GM12878 (cell line): ENCODE measurements around the gene SPOCK1. TPM values are rescaled to one million over a fixed set of nuclear protein-coding genes. Genes with fewer than 3 reads are reported as not detected.

ENCODE experiments used
- ATAC-seq: fragments of 200-7000 bp; cut with Tn5 transposase; 3 replicates; pipeline ENCODE4 v1.9.1; 2020; ENCODE audit warnings: mild to moderate bottlenecking, moderate library complexity
- BruUV-seq: library from RNA; stranded (reverse); fragments of 400-500 nt; replicated peaks from 2 replicates; lab custom pipeline; 2021; lab: Mats Ljungman, UMichigan
- CTCF ChIA-PET: fragments of 300-600 bp; sonication (Branson Sonifier 250); formaldehyde crosslinking; extraction: SDS; loops from one replicate; lab custom pipeline; 2021; ENCODE audit warnings: inconsistent platforms; lab: Yijun Ruan, JAX
- POLR2A ChIA-PET: fragments of 350-600 bp; formaldehyde crosslinking; extraction: SDS; loops from one replicate; lab custom pipeline; 2021; ENCODE audit warnings: inconsistent platforms; lab: Charles Lee
- RAD21 ChIA-PET: fragments of 300-600 bp; sonication (Branson Sonifier 250); formaldehyde crosslinking; loops from one replicate; lab custom pipeline; 2023; ENCODE audit warnings: antibody characterized with exemption; ENCODE audit not compliant: unreplicated experiment; lab: Charles Lee
- SMC1A ChIA-PET: fragments of 300-600 bp; sonication (Branson Sonifier 250); formaldehyde crosslinking; loops from one replicate; lab custom pipeline; 2023; ENCODE audit not compliant: unreplicated experiment, uncharacterized antibody; lab: Charles Lee
- DNase-seq: peaks from one replicate; pipeline ENCODE4 v3.0.0-alpha.2; 2011; ENCODE audit warnings: low read depth, low spot score
- FAIRE-seq: peaks from 3 replicates; lab custom pipeline; 2011; peaks lifted over from hg19 to GRCh38; lab: Jason Lieb, UNC
- H2AFZ ChIP-seq: 2 replicates; pipeline ENCODE4 v1.6.0; 2011; ENCODE audit warnings: low read depth, low read length, control low read depth; ENCODE audit not compliant: control insufficient read depth
- H3K27ac ChIP-seq: 2 replicates; pipeline ENCODE4 v1.5.1; 2011; ENCODE audit warnings: control low read depth; ENCODE audit not compliant: control insufficient read depth, insufficient read depth
- H3K27me3 ChIP-seq, 2 experiments: replicated peaks in 1 of 2; 2 replicates each; pipeline versions ENCODE4 v1.6.0 to v1.6.1; 2011; ENCODE audit warnings: low read length in 1 of 2; ENCODE audit not compliant: control insufficient read depth in 2 of 2, insufficient read depth in 2 of 2
- H3K36me3 ChIP-seq, 2 experiments: 2 replicates each; pipeline ENCODE4 v1.5.1; 2011; ENCODE audit warnings: low read length in 1 of 2; ENCODE audit not compliant: control insufficient read depth in 2 of 2, insufficient read depth in 2 of 2
- H3K4me1 ChIP-seq: 2 replicates; pipeline ENCODE4 v1.6.1; 2011; ENCODE audit warnings: mild to moderate bottlenecking, low read length, moderate library complexity, mixed read lengths; ENCODE audit not compliant: control insufficient read depth, insufficient read depth
- H3K4me2 ChIP-seq: 2 replicates; pipeline ENCODE4 v1.6.0; 2011; ENCODE audit warnings: control low read depth; ENCODE audit not compliant: control insufficient read depth, insufficient read depth
- H3K4me3 ChIP-seq: fragments of 200-600 bp; sonication (generic); 2 replicates; pipeline ENCODE4 v1.5.1; 2016
- H3K79me2 ChIP-seq: 2 replicates; pipeline ENCODE4 v1.6.0; 2011; ENCODE audit warnings: low read length; ENCODE audit not compliant: control insufficient read depth, insufficient read depth
- H3K9ac ChIP-seq: 2 replicates; pipeline ENCODE4 v1.8.0; 2011; ENCODE audit warnings: low read length, control low read depth, mixed read lengths; ENCODE audit not compliant: control insufficient read depth, insufficient read depth
- H3K9me3 ChIP-seq: replicated peaks from 3 replicates; pipeline ENCODE4 v1.5.1; 2011; ENCODE audit warnings: mild to moderate bottlenecking, low read length; ENCODE audit not compliant: control insufficient read depth, insufficient read depth
- H4K20me1 ChIP-seq: 2 replicates; pipeline ENCODE4 v1.6.0; 2011; ENCODE audit not compliant: control insufficient read depth, insufficient read depth
- ATF2 ChIP-seq: IDR thresholded peaks from 2 replicates; pipeline ENCODE4 v1.6.1; 2012; ENCODE audit warnings: low read length, inconsistent platforms
- BHLHE40 ChIP-seq, 2 experiments: fragments of 450-650 bp in 1 of 2; IDR thresholded peaks; 2 replicates each; pipeline ENCODE4 v1.6.1; 2011 to 2017; ENCODE audit warnings: low read depth in 2 of 2, borderline replicate concordance in 1 of 2, improper control_type of control experiment in 1 of 2, low read length in 1 of 2, mild to moderate bottlenecking in 1 of 2
- BRCA1 ChIP-seq: IDR thresholded peaks from 2 replicates; pipeline ENCODE4 v1.6.1; 2011; ENCODE audit warnings: low read depth, low read length, improper control_type of control experiment
- CHD4 ChIP-seq: fragments of 200-600 bp; sonication (generic); IDR thresholded peaks from 2 replicates; pipeline ENCODE4 v1.6.1; 2016; ENCODE audit warnings: mild to moderate bottlenecking
- CUX1 ChIP-seq: IDR thresholded peaks from 2 replicates; pipeline ENCODE4 v1.6.1; 2012; ENCODE audit warnings: improper control_type of control experiment, low read depth, low read length; ENCODE audit not compliant: insufficient replicate concordance
- E2F8 ChIP-seq: fragments of 450-650 bp; IDR thresholded peaks from 2 replicates; pipeline ENCODE4 v1.6.1; 2018; ENCODE audit warnings: mild to moderate bottlenecking, low read depth, moderate library complexity; ENCODE audit not compliant: partially characterized antibody
- FOXM1 ChIP-seq: IDR thresholded peaks from 2 replicates; pipeline ENCODE4 v1.6.1; 2012; ENCODE audit warnings: low read depth, mild to moderate bottlenecking, inconsistent platforms, low read length, moderate library complexity
- KDM1A ChIP-seq: fragments of 200-600 bp; sonication (generic); IDR thresholded peaks from 2 replicates; pipeline ENCODE4 v1.6.1; 2016; ENCODE audit warnings: borderline replicate concordance
- TCF12 ChIP-seq: IDR thresholded peaks from 2 replicates; pipeline ENCODE4 v1.6.1; 2011; ENCODE audit warnings: low read depth, mild to moderate bottlenecking, low read length
- USF2 ChIP-seq: IDR thresholded peaks from 2 replicates; pipeline ENCODE4 v1.6.1; 2011; ENCODE audit warnings: low read depth, low read length, improper control_type of control experiment, borderline replicate concordance
- in situ Hi-C: fragments of 300-500 bp; cut with MboI; formaldehyde crosslinking; loops from 9 replicates; pipeline ENCODE4 v1.14.3; 2018; ENCODE audit warnings: mixed read lengths
- intact Hi-C: fragments of 100-400 bp; cut with micrococcal nuclease; formaldehyde crosslinking; loops from one replicate; pipeline ENCODE4 v1.14.2; 2022; ENCODE audit not compliant: unreplicated experiment
- polyA plus RNA-seq, 11 experiments: library from polyadenylated mRNA; depleted of rRNA in 4 of 11; unstranded in 6 of 11; stranded (reverse) in 5 of 11; fragments of >200 nt; fragmentation: Nextera tagmentation in 4 of 11; fragmentation: Illumina TruSeq in 1 of 11; extraction: Ambion mirVana in 4 of 11; extraction: Trizol in 1 of 11; gene quantifications; 1 replicate in 1 of 11; 2 replicates in 10 of 11; pipeline versions ENCODE4 v1.2.1 to v1.2.3, GENCODE V29; 2011 to 2016; ENCODE audit warnings: inconsistent platforms in 2 of 11, missing spikeins in 2 of 11, low read depth in 1 of 11
- total RNA-seq, 4 experiments: library from RNA; depleted of rRNA in 3 of 4; stranded (reverse); fragments of >200 nt in 3 of 4; fragmentation: Illumina TruSeq in 1 of 4; extraction: Trizol in 1 of 4; gene quantifications; 2 replicates each; pipeline versions ENCODE4 v1.2.1 to v1.2.3, GENCODE V29; 2013 to 2021

Gene SPOCK1
- total and polyA plus RNA-seq, 10 of the 15 experiments (the other 5 are each of a cell fraction or from before 2014, with no cell fraction given) = 0.06 to 0.68 (median 0.25) TPM; not detected in 3

GRCh38 chr5:137454671-137455070 lies 44.5 kb downstream of the SPOCK1 start:
- intact Hi-C loops = no loop called here
- DNase-seq = no peak
- H4K20me1 ChIP-seq = no peaks in the 10 kb centered on the region
- no peaks in the 10 kb centered on the region for H3K36me3 ChIP-seq
- H2AFZ ChIP-seq = no peak overlapping the region
- in situ Hi-C loops = no loop called here
- no peak overlapping the region for H3K27ac ChIP-seq
- ChIA-PET SMC1A (no interaction called here), POLR2A (no interaction called here), CTCF (no interaction called here), RAD21 (no interaction called here)
- H3K4me2 ChIP-seq = no peak overlapping the region
- no peak overlapping the region for H3K9ac ChIP-seq
- no peaks in the 10 kb centered on the region for H3K79me2 ChIP-seq
- no peak for ATAC-seq
- no peaks in the 10 kb centered on the region for H3K9me3 ChIP-seq
- no peaks in the 10 kb centered on the region for H3K4me1 ChIP-seq
- H3K27me3 ChIP-seq = peaks cover 0 to 2% of the 10 kb centered on the region in 2 experiments; a peak in 1 of 4 replicates
- no peak for FAIRE-seq
- no peak overlapping the region for H3K4me3 ChIP-seq
- no TSS peak for BruUV-seq
- no peak for TF ChIP-seq CUX1
- TF ChIP-seq CHD4 = no peak
- no peak for TF ChIP-seq USF2
- no peak for TF ChIP-seq TCF12
- TF ChIP-seq E2F8 = no peak
- no peak for TF ChIP-seq KDM1A
- TF ChIP-seq BRCA1 = no peak
- no peak for TF ChIP-seq ATF2
- no peak for TF ChIP-seq FOXM1
- no peak for TF ChIP-seq BHLHE40 (IDR thresholded peaks at IDR 0.05; ENCODE audit: borderline replicate concordance in 1 of 2, low read depth in 2 of 2, low read length in 1 of 2)
